Esophagus (tissue), 2 donors: ENCODE measurements around the gene MORC2. TPM values are rescaled to one million over a fixed set of nuclear protein-coding genes. Genes with fewer than 3 reads are reported as not detected.

Experiments
- H3K27ac ChIP-seq, 2 donors: one replicate each; pipeline ENCODE4 v1.5.1; 2013; ENCODE audit warnings: low read depth in 2 of 2, mild to moderate bottlenecking in 2 of 2, inconsistent platforms in 1 of 2, low read length in 1 of 2, moderate library complexity in 1 of 2
- H3K27me3 ChIP-seq, 2 donors: one replicate each; pipeline ENCODE4 v1.6.1; 2013; ENCODE audit warnings: low read length in 2 of 2, control low read depth in 1 of 2, mild to moderate bottlenecking in 1 of 2; ENCODE audit not compliant: insufficient read depth in 2 of 2, control insufficient read depth in 1 of 2
- H3K36me3 ChIP-seq, 2 donors: one replicate each; pipeline ENCODE4 v1.6.1; 2013; ENCODE audit warnings: low read length in 1 of 2; ENCODE audit not compliant: control insufficient read depth in 2 of 2, insufficient read depth in 2 of 2
- H3K4me1 ChIP-seq, 2 donors: one replicate each; pipeline ENCODE4 v1.6.1; 2013; ENCODE audit warnings: low read length in 1 of 2; ENCODE audit not compliant: control insufficient read depth in 2 of 2, insufficient read depth in 2 of 2
- H3K4me3 ChIP-seq, 2 donors: one replicate each; pipeline ENCODE4 v1.5.1; 2013; ENCODE audit warnings: low read length in 2 of 2, mild to moderate bottlenecking in 2 of 2, low read depth in 1 of 2, moderate library complexity in 1 of 2
- H3K9me3 ChIP-seq, 2 donors: one replicate each; pipeline ENCODE4 v1.6.1; 2013; ENCODE audit warnings: mild to moderate bottlenecking in 2 of 2, low read depth in 1 of 2, low read length in 1 of 2, moderate library complexity in 1 of 2; ENCODE audit not compliant: control insufficient read depth in 2 of 2, insufficient read depth in 1 of 2
- WGBS, 2 donors: extraction: QIAGEN DNeasy Blood & Tissue Kit; methylation state at CpG; one replicate each; pipeline ENCODE4 v1.1.7; 2013; 5-methylcytosine and 5-hydroxymethylcytosine counted together
- polyA plus RNA-seq, 2 donors: library from polyadenylated mRNA; stranded (reverse); fragments of 200-250 nt; gene quantifications; one replicate each; pipeline ENCODE4 v1.2.3, GENCODE V29; 2013
- donor health status: healthy with polysubstance abuse.
- donor health status: Bipolar disorder and iron deficiency.

The MORC2 gene
- polyA plus RNA-seq, 2 donors: 8.4 to 19.3 TPM

GRCh38 chr22:30892731-30893221 lies 75.8 kb downstream of the MORC2 start:
- Histone ChIP-seq H3K36me3 (peaks cover 0 to 22% of the 10 kb centered on the region in 2 donors), H3K9me3 (no peaks in the 10 kb centered on the region), H3K27me3 (no peaks in the 10 kb centered on the region), H3K4me1 (no peaks in the 10 kb centered on the region), H3K4me3 (no peak overlapping the region), H3K27ac (no peak overlapping the region)
- 90 to 98% methylated on average over 5 of the region's 5 CpGs for WGBS, 2 donors

- H3K4me3 ChIP-seq: no peak overlapping the region
- no peaks in the 10 kb centered on the region for H3K9me3 ChIP-seq
- WGBS, 2 donors: 91 to 93% methylated on average over 8 of the region's 8 CpGs
- no peaks in the 10 kb centered on the region for H3K4me1 ChIP-seq
- H3K27me3 ChIP-seq: no peaks in the 10 kb centered on the region
- H3K27ac ChIP-seq: no peak overlapping the region
- H3K36me3 ChIP-seq: peaks cover 0 to 22% of the 10 kb centered on the region in 2 donors
These were observed 76.3 kb downstream of the MORC2 start for GRCh38 chr22:30892286-30892685.

GRCh38 chr22:30891781-30892180 lies 76.8 kb downstream of the MORC2 start:
- Histone ChIP-seq H3K27ac (no peak overlapping the region), H3K4me3 (no peak overlapping the region), H3K36me3 (peaks cover 0 to 22% of the 10 kb centered on the region in 2 donors), H3K27me3 (no peaks in the 10 kb centered on the region), H3K9me3 (no peaks in the 10 kb centered on the region), H3K4me1 (no peaks in the 10 kb centered on the region)
- 89 to 92% methylated on average over 6 of the region's 6 CpGs for WGBS, 2 donors

- Histone ChIP-seq H3K36me3 (peaks cover 0 to 22% of the 10 kb centered on the region in 2 donors), H3K27ac (no peak overlapping the region), H3K4me3 (no peak overlapping the region), H3K4me1 (no peaks in the 10 kb centered on the region), H3K27me3 (no peaks in the 10 kb centered on the region), H3K9me3 (no peaks in the 10 kb centered on the region)
- WGBS, 2 donors: 87 to 88% methylated on average over 8 of the region's 8 CpGs
These were observed 77.2 kb downstream of the MORC2 start for GRCh38 chr22:30891443-30891755.

GRCh38 chr22:30890686-30891442 lies 77.7 kb downstream of the MORC2 start:
- H3K27ac ChIP-seq: no peak overlapping the region
- 80 to 83% methylated on average over 17 of the region's 17 CpGs for WGBS, 2 donors
- H3K9me3 ChIP-seq: no peaks in the 10 kb centered on the region
- H3K27me3 ChIP-seq: no peaks in the 10 kb centered on the region
- H3K4me1 ChIP-seq: no peaks in the 10 kb centered on the region
- H3K4me3 ChIP-seq: no peak overlapping the region
- peaks cover 0 to 22% of the 10 kb centered on the region in 2 donors for H3K36me3 ChIP-seq

- H3K36me3 ChIP-seq: peaks cover 0 to 22% of the 10 kb centered on the region in 2 donors
- H3K4me1 ChIP-seq: no peaks in the 10 kb centered on the region
- H3K27me3 ChIP-seq: no peaks in the 10 kb centered on the region
- no peaks in the 10 kb centered on the region for H3K9me3 ChIP-seq
- H3K4me3 ChIP-seq: no peak overlapping the region
- 90 to 91% methylated on average over 9 of the region's 9 CpGs for WGBS, 2 donors
- no peak overlapping the region for H3K27ac ChIP-seq
These were observed 78.5 kb downstream of the MORC2 start for GRCh38 chr22:30889996-30890480.

- peaks cover 0 to 22% of the 10 kb centered on the region in 2 donors for H3K36me3 ChIP-seq
- WGBS, 2 donors: 89 to 90% methylated on average over 17 of the region's 17 CpGs
- H3K27ac ChIP-seq: no peak overlapping the region
These were observed 79.1 kb downstream of the MORC2 start for GRCh38 chr22:30889268-30889995.

GRCh38 chr22:30887861-30888260 lies 80.7 kb downstream of the MORC2 start:
- no peak overlapping the region for H3K4me3 ChIP-seq
- H3K9me3 ChIP-seq: no peaks in the 10 kb centered on the region
- 86 to 96% methylated on average over 5 of the region's 5 CpGs for WGBS, 2 donors
- H3K27ac ChIP-seq: no peak overlapping the region
- peaks cover 0 to 20% of the 10 kb centered on the region in 2 donors for H3K36me3 ChIP-seq
- no peaks in the 10 kb centered on the region for H3K27me3 ChIP-seq
- H3K4me1 ChIP-seq: peaks cover 0 to 2% of the 10 kb centered on the region in 2 donors

More at GRCh38 chr22:30889268-30889995, 79.1 kb downstream of the MORC2 start:
- Histone ChIP-seq H3K27me3 (no peaks in the 10 kb centered on the region), H3K4me1 (peaks cover 0 to 2% of the 10 kb centered on the region in 2 donors), H3K4me3 (no peak overlapping the region), H3K9me3 (no peaks in the 10 kb centered on the region)

- no peaks in the 10 kb centered on the region for H3K27me3 ChIP-seq
- WGBS, 2 donors: 91 to 94% methylated on average over 11 of the region's 11 CpGs
- H3K4me3 ChIP-seq: no peak overlapping the region
- no peaks in the 10 kb centered on the region for H3K9me3 ChIP-seq
- H3K36me3 ChIP-seq: peaks cover 0 to 17% of the 10 kb centered on the region in 2 donors
- no peak overlapping the region for H3K27ac ChIP-seq
- H3K4me1 ChIP-seq: peaks cover 0 to 2% of the 10 kb centered on the region in 2 donors
These were observed 81.1 kb downstream of the MORC2 start for GRCh38 chr22:30887453-30887852.
